SU-DHL-6 (cell line): ENCODE measurements around the gene ERP27.

Experiments used
- H2AFZ ChIP-seq: fragments of 200-600 bp; sonication (generic); 2 replicates; pipeline ENCODE4 v1.6.1; 2014; ENCODE audit warnings: low read depth, mild to moderate bottlenecking, moderate library complexity, mixed read lengths, antibody characterized with exemption, low read length; ENCODE audit not compliant: severe bottlenecking
- H3F3A ChIP-seq: fragments of 200-600 bp; shearing (Covaris generic); 2 replicates; pipeline ENCODE4 v1.6.0; 2016; ENCODE audit warnings: antibody characterized with exemption, mild to moderate bottlenecking; ENCODE audit not compliant: insufficient read depth
- H3K27ac ChIP-seq: fragments of 200-600 bp; sonication (generic); 2 replicates; pipeline ENCODE4 v1.5.1; 2016; ENCODE audit warnings: low read depth, mild to moderate bottlenecking, low read length, moderate library complexity, mixed read lengths
- H3K27me3 ChIP-seq: fragments of 200-600 bp; sonication (generic), shearing (Covaris generic); 2 replicates; pipeline ENCODE4 v1.6.0; 2014; ENCODE audit warnings: mild to moderate bottlenecking, low read length
- H3K36me3 ChIP-seq: fragments of 200-600 bp; sonication (generic); 2 replicates; pipeline ENCODE4 v1.6.1; 2014; ENCODE audit warnings: mild to moderate bottlenecking, low read length, mixed read lengths
- H3K4me2 ChIP-seq: fragments of 300-600, 200-600 bp; shearing (Covaris generic), sonication (generic); 2 replicates; pipeline ENCODE4 v1.6.0; 2014; ENCODE audit warnings: low read length, low read depth, mild to moderate bottlenecking; ENCODE audit not compliant: poor library complexity, severe bottlenecking
- H3K4me3 ChIP-seq: fragments of 200-600 bp; sonication (generic); 2 replicates; pipeline ENCODE4 v1.5.1; 2014; ENCODE audit warnings: antibody characterized with exemption, low read length, mild to moderate bottlenecking, mixed read lengths; ENCODE audit not compliant: insufficient read depth, poor library complexity, severe bottlenecking
- H3K79me2 ChIP-seq: fragments of 200-600 bp; sonication (generic); 2 replicates; pipeline ENCODE4 v1.6.1; 2014; ENCODE audit warnings: mild to moderate bottlenecking, low read length, moderate library complexity; ENCODE audit not compliant: insufficient read depth
- H3K9ac ChIP-seq: fragments of 200-600 bp; sonication (generic); 2 replicates; pipeline ENCODE4 v1.7.0; 2014; ENCODE audit warnings: mild to moderate bottlenecking, low read length
- H3K9me2 ChIP-seq: fragments of 200-600 bp; sonication (generic); replicated peaks from 2 replicates; pipeline ENCODE4 v1.6.1; 2014; ENCODE audit warnings: low read length; ENCODE audit not compliant: insufficient read depth
- H3K9me3 ChIP-seq: fragments of 200-600 bp; sonication (generic); 2 replicates; pipeline ENCODE4 v1.6.1; 2014; ENCODE audit warnings: low read length, mixed read lengths; ENCODE audit not compliant: insufficient read depth
- H4K20me1 ChIP-seq: fragments of 200-600 bp; sonication (generic); 2 replicates; pipeline ENCODE4 v1.6.1; 2014; ENCODE audit warnings: low read depth, mild to moderate bottlenecking, antibody characterized with exemption, low read length, moderate library complexity, mixed read lengths
- CTCF ChIP-seq: fragments of 200-600 bp; sonication (generic); IDR thresholded peaks from one replicate; pipeline ENCODE4 v1.5.1; 2017; ENCODE audit warnings: antibody characterized with exemption, mild to moderate bottlenecking, low read length, moderate library complexity; ENCODE audit not compliant: insufficient read depth, poor library complexity, severe bottlenecking
- EZH2phosphoT487 ChIP-seq: fragments of 200-600 bp; sonication (generic), shearing (Covaris generic); conservative IDR thresholded peaks from 2 replicates; pipeline ENCODE4 v1.6.1; 2018; ENCODE audit warnings: mild to moderate bottlenecking, antibody characterized with exemption, low read length, moderate library complexity, mixed read lengths

ERP27 gene

GRCh38 chr12:14876833-14877232 is 61.5 kb downstream of the ERP27 start:
- Histone ChIP-seq H3K27me3 (no peaks in the 10 kb centered on the region), H3K4me3 (no peak overlapping the region), H3K9ac (no peak overlapping the region), H3K9me2 (no peaks in the 10 kb centered on the region), H3K27ac (no peak overlapping the region), H3F3A (no peaks in the 10 kb centered on the region), H4K20me1 (no peaks in the 10 kb centered on the region), H2AFZ (no peak overlapping the region), H3K79me2 (no peaks in the 10 kb centered on the region), H3K4me2 (no peak overlapping the region), H3K9me3 (no peaks in the 10 kb centered on the region), H3K36me3 (no peaks in the 10 kb centered on the region)
- TF ChIP-seq CTCF, result no peak
- no peak for TF ChIP-seq EZH2phosphoT487

GRCh38 chr12:14874882-14875281 is 63.5 kb downstream of the ERP27 start:
- Histone ChIP-seq H3K4me3 (no peak overlapping the region), H3K27ac (no peak overlapping the region), H3K9me2 (no peaks in the 10 kb centered on the region), H3K4me2 (no peak overlapping the region), H3K9ac (no peak overlapping the region), H3K27me3 (no peaks in the 10 kb centered on the region), H3K36me3 (no peaks in the 10 kb centered on the region), H4K20me1 (no peaks in the 10 kb centered on the region), H2AFZ (no peak overlapping the region), H3K9me3 (no peaks in the 10 kb centered on the region), H3K79me2 (no peaks in the 10 kb centered on the region), H3F3A (no peaks in the 10 kb centered on the region)
- TF ChIP-seq CTCF, result no peak
- no peak for TF ChIP-seq EZH2phosphoT487

- H3K9me3 ChIP-seq, result no peaks in the 10 kb centered on the region
- H3K4me2 ChIP-seq, result no peak overlapping the region
- H4K20me1 ChIP-seq, result no peaks in the 10 kb centered on the region
- no peak overlapping the region for H2AFZ ChIP-seq
- H3K36me3 ChIP-seq, result no peaks in the 10 kb centered on the region
- no peak overlapping the region for H3K4me3 ChIP-seq
- no peak overlapping the region for H3K9ac ChIP-seq
- no peaks in the 10 kb centered on the region for H3K9me2 ChIP-seq
- H3K27me3 ChIP-seq, result no peaks in the 10 kb centered on the region
- TF ChIP-seq CTCF, result no peak
- TF ChIP-seq EZH2phosphoT487, result no peak
- H3K79me2 ChIP-seq, result no peaks in the 10 kb centered on the region
- no peaks in the 10 kb centered on the region for H3F3A ChIP-seq
- no peak overlapping the region for H3K27ac ChIP-seq
These were observed 64.7 kb downstream of the ERP27 start for GRCh38 chr12:14873440-14874185.
